SK-N-MC (cell line): ENCODE results near the gene SPSB1.

Experiments used
- DNase-seq: peaks from one replicate; pipeline ENCODE4 v3.0.0-alpha.2; 2011; ENCODE audit warnings: low read depth, low spot score
- H3K27ac ChIP-seq: fragments of 200-600 bp; sonication (generic); 2 replicates; pipeline ENCODE4 v1.5.1; 2016; ENCODE audit warnings: mixed run types
- H3K36me3 ChIP-seq: fragments of 200-600 bp; sonication (generic); 2 replicates; pipeline ENCODE4 v1.6.1; 2017; ENCODE audit warnings: antibody characterized with exemption, low read length, mixed read lengths; ENCODE audit not compliant: insufficient read depth
- H3K4me3 ChIP-seq: fragments of 200-600 bp; sonication (generic); 2 replicates; pipeline ENCODE4 v1.5.1; 2016
- H3K9ac ChIP-seq: fragments of 200-600 bp; sonication (generic); 2 replicates; pipeline ENCODE4 v1.8.0; 2017; ENCODE audit warnings: mixed run types, mixed read lengths; ENCODE audit not compliant: insufficient read length
- H3K9me3 ChIP-seq: fragments of 200-600 bp; sonication (generic); 2 replicates; pipeline ENCODE4 v1.6.1; 2017; ENCODE audit warnings: low read depth, mild to moderate bottlenecking, antibody characterized with exemption, low read length, moderate library complexity, mixed read lengths
- EZH2 ChIP-seq: fragments of 200-600 bp; sonication (generic); IDR thresholded peaks from one replicate; pipeline ENCODE4 v1.6.1; 2017; ENCODE audit warnings: antibody characterized with exemption
- FOXP2 ChIP-seq: optimal IDR thresholded peaks from 2 replicates; pipeline ENCODE3; 2011; ENCODE audit warnings: mild to moderate bottlenecking, moderate library complexity; ENCODE audit not compliant: insufficient read depth; ENCODE audit errors: extremely low read length, control extremely low read depth
- POLR2AphosphoS5 ChIP-seq: IDR thresholded peaks from 2 replicates; pipeline ENCODE4 v1.6.1; 2012; ENCODE audit warnings: mild to moderate bottlenecking, low read depth, low read length, borderline replicate concordance

SPSB1 gene

DNA sequence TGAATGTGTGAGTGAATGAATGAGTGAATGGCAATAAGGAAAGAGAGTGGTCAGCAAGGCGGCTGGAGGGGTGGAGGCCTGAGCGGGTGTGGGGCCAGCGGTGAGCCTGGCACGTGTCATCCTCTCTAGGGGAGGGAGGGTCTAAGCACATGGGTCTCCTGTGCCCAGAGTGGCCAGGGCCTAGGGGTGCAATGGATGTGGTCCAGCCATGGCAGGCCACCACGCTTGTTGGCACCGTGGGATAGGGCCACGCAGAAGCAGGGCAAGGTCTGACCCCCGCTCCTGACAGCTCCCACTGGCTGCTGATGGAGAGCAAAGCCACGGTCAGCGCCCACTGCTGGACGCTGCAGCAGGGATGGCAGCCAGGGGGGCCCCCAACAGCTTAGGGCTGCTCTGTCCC, 19.5 kb upstream of the SPSB1 start:
- no peaks in the 10 kb centered on the region for H3K9me3 ChIP-seq
- no peak for DNase-seq
- H3K4me3 ChIP-seq, result no peak overlapping the region
- H3K36me3 ChIP-seq, result no peaks in the 10 kb centered on the region
- no peak overlapping the region for H3K9ac ChIP-seq
- no peak overlapping the region for H3K27ac ChIP-seq
- TF ChIP-seq POLR2AphosphoS5 (no peak), FOXP2 (no peak)

- DNase-seq, result no peak
- TF ChIP-seq POLR2AphosphoS5 (no peak), FOXP2 (no peak), EZH2 (no peak)
- Histone ChIP-seq H3K27ac (no peak overlapping the region), H3K36me3 (no peaks in the 10 kb centered on the region), H3K9me3 (no peaks in the 10 kb centered on the region), H3K9ac (no peak overlapping the region), H3K4me3 (no peak overlapping the region)
These were observed 17.5 kb upstream of the SPSB1 start for GRCh38 chr1:9275161-9275560.

- H3K27ac ChIP-seq, result no peak overlapping the region
- TF ChIP-seq FOXP2 (no peak), EZH2 (no peak), POLR2AphosphoS5 (no peak)
- no peaks in the 10 kb centered on the region for H3K9me3 ChIP-seq
- no peaks in the 10 kb centered on the region for H3K36me3 ChIP-seq
- no peak overlapping the region for H3K9ac ChIP-seq
- no peak overlapping the region for H3K4me3 ChIP-seq
- no peak for DNase-seq
These were observed 17.1 kb upstream of the SPSB1 start for GRCh38 chr1:9275567-9276034.

- no peak for DNase-seq
- no peaks in the 10 kb centered on the region for H3K9me3 ChIP-seq
- no peak overlapping the region for H3K9ac ChIP-seq
- no peak overlapping the region for H3K27ac ChIP-seq
- H3K36me3 ChIP-seq, result no peaks in the 10 kb centered on the region
- no peak overlapping the region for H3K4me3 ChIP-seq
- TF ChIP-seq POLR2AphosphoS5 (no peak), FOXP2 (no peak), EZH2 (no peak)
These were observed 14.6 kb upstream of the SPSB1 start for GRCh38 chr1:9278116-9278515.

GRCh38 chr1:9278585-9279153, 14.0 kb upstream of the SPSB1 start:
- Histone ChIP-seq H3K9me3 (no peaks in the 10 kb centered on the region), H3K9ac (no peak overlapping the region), H3K36me3 (no peaks in the 10 kb centered on the region), H3K4me3 (no peak overlapping the region), H3K27ac (no peak overlapping the region)
- TF ChIP-seq POLR2AphosphoS5 (no peak), EZH2 (no peak), FOXP2 (no peak)
- DNase-seq, result no peak

GRCh38 chr1:9279172-9279840, 13.4 kb upstream of the SPSB1 start:
- H3K36me3 ChIP-seq, result no peaks in the 10 kb centered on the region
- no peak overlapping the region for H3K4me3 ChIP-seq
- no peak overlapping the region for H3K27ac ChIP-seq
- no peak overlapping the region for H3K9ac ChIP-seq
- DNase-seq, result no peak
- no peaks in the 10 kb centered on the region for H3K9me3 ChIP-seq
- TF ChIP-seq FOXP2 (no peak), EZH2 (no peak), POLR2AphosphoS5 (no peak)

GRCh38 chr1:9280015-9280860, 12.5 kb upstream of the SPSB1 start:
- no peak for DNase-seq
- Histone ChIP-seq H3K36me3 (no peaks in the 10 kb centered on the region), H3K27ac (no peak overlapping the region), H3K9me3 (no peaks in the 10 kb centered on the region), H3K4me3 (no peak overlapping the region), H3K9ac (no peak overlapping the region)
- TF ChIP-seq POLR2AphosphoS5, result no peak
- no peak for TF ChIP-seq FOXP2
- no peak for TF ChIP-seq EZH2

DNA sequence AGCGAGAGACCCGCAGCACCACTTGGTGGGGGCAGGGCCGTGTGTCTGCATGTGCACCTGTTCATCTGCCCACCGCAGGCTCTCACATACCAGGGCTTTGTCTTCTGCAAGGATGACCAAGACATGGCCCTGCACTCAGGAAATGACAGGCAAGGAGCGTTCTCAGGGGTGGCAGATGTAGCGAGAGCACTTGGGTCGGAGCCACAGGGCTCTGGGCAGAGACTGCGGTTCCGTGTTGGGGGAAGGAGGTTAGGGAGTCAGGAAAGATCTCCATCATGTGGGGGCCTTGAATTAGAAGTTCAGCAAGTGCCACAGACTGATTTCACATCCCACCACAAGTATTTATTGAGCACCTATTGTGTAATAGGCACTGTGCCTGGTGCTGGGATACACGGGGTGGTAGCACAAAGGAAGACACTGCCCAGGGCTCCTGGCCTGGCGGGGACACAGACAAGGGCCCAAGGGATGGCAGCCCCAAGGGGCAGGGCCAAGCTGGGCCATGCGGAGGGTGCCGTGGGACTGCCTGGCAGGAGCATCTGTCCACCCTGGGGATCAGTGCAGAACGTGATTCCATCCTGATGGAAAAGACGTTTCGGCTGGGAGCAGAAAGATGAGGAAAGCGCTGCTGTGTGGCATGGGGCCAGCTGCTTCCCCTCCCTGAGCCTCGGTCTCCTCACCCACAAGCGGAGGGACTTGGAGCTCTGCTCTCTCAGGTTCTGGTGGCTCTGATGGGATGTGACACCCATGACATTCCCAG, 11.4 kb upstream of the SPSB1 start:
- Histone ChIP-seq H3K36me3 (no peaks in the 10 kb centered on the region), H3K27ac (no peak overlapping the region), H3K9me3 (no peaks in the 10 kb centered on the region), H3K4me3 (no peak overlapping the region), H3K9ac (no peak overlapping the region)
- no peak for TF ChIP-seq POLR2AphosphoS5
- TF ChIP-seq EZH2, result no peak
- no peak for TF ChIP-seq FOXP2
- DNase-seq, result no peak
